22Rv1 (cell line): ENCODE results near the gene SDC4.
A peak's percentile ranks its signal among the peaks of the same experiment; 100 is the strongest.

Source experiments
- H3K27ac ChIP-seq: fragments of 450-650 bp; 2 replicates; pipeline ENCODE4 v1.5.1; 2017
- ZFX ChIP-seq: fragments of 450-650 bp; IDR thresholded peaks from 2 replicates; pipeline ENCODE4 v1.6.1; 2017; ENCODE audit warnings: antibody characterized with exemption, borderline replicate concordance
- TF ChIP-seq, protein P1 (sequence below): fragments of 450-650 bp; IDR thresholded peaks from 2 replicates; pipeline ENCODE4 v1.5.1; 2017; ENCODE audit warnings: mild to moderate bottlenecking

SDC4 gene

DNA sequence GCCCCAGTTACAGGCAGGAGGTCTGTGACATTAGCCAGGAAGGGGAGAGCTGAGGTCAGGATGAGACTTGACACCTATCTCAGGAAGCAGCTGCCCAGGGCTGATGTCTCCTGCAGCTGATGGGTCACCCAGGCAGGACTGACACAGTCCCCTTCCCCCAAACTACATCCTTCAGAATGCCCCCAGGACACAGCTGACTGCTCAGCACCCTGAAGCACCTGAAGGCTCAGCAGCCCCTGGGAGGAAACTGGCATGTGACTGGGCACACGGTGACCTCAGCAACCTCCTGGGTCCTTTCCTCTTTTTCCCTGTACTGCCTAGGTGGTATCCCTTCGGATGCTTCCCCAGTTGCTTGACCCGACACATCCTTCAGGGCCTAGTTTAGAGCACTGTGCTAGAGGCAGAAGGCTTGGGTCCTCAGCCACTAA, 1.9 kb downstream of the SDC4 start:
- peak overlapping the region; percentile 84 for H3K27ac ChIP-seq
- no peak for TF ChIP-seq ZFX
- TF ChIP-seq, protein P1, sequence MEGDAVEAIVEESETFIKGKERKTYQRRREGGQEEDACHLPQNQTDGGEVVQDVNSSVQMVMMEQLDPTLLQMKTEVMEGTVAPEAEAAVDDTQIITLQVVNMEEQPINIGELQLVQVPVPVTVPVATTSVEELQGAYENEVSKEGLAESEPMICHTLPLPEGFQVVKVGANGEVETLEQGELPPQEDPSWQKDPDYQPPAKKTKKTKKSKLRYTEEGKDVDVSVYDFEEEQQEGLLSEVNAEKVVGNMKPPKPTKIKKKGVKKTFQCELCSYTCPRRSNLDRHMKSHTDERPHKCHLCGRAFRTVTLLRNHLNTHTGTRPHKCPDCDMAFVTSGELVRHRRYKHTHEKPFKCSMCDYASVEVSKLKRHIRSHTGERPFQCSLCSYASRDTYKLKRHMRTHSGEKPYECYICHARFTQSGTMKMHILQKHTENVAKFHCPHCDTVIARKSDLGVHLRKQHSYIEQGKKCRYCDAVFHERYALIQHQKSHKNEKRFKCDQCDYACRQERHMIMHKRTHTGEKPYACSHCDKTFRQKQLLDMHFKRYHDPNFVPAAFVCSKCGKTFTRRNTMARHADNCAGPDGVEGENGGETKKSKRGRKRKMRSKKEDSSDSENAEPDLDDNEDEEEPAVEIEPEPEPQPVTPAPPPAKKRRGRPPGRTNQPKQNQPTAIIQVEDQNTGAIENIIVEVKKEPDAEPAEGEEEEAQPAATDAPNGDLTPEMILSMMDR, result no peak

DNA sequence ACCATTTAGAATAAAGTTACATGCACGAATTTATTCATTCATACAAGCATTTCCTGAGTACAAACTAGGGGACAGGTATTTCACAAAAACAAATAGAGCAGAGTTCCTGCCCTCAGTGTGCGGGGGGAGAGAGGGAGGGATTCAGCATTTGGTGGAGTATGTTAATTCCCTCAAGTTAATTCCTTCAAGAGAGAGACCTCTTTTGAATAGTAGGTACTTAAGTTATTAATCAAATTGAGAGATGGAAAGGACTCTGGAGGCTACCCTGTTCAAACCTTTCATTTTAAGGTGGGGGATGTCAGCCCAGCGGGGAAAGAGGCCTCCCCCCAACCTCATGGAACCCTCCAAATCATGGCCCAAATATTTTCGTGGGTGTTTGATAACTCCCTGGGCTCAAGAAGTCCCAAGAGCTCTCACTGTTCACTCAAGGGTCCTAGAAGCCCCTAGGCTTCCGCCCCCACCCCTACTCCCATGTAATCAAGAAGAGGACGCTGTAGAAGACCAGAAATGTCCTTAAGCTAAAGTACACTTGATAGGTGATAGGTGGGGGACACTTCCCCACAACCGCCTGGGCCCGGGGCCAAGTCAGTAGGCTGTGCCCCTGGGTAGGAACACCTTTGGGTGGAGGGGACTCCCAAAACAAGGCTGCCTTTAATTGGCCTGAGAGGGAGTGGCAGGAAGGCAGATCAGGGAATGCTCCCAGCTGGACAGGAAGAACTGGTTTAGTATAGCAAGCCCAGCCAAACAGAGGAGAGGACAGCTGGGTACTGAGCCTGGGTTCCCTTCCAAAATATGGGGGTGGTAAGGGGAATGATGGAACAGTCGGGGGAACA, 2.9 kb downstream of the SDC4 start:
- H3K27ac ChIP-seq, result peak overlapping the region; percentile 84
- TF ChIP-seq, protein P1, result no peak
- no peak for TF ChIP-seq ZFX

DNA sequence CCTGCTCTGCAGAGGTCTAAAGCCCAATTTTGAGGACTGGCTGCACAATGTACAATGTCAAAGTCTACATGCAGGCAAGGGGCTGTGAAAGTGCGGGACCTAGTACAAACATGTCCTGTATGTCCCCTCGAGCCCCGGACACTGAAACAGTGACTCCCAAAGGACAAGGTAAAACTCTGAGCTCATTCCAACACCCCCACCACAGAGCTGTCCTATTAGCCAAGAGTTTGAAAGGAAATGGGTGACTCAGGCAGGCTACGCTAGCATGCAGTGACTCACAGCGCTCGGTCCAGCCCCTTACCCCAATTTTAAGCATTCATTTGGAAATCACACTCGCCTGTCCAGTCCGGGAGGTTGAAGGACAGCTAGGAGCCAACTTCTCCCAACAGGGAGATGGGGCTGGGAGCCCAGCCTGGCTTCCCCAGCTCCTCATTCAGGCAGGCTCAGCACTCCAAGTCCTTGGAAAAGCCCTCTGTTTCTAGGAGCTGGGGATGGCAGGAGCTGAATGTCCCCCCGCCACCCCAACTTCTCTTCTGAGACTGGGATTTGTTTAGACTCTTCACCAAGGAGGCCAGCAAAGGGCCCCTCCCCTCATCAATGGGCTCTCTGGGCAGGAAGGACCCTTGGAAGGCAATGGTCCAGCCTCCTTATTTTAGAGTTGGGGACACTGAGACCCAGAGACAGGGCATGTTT, 3.9 kb downstream of the SDC4 start:
- TF ChIP-seq, protein P1, result no peak
- no peak for TF ChIP-seq ZFX
- H3K27ac ChIP-seq, result peak overlapping the region; percentile 84

DNA sequence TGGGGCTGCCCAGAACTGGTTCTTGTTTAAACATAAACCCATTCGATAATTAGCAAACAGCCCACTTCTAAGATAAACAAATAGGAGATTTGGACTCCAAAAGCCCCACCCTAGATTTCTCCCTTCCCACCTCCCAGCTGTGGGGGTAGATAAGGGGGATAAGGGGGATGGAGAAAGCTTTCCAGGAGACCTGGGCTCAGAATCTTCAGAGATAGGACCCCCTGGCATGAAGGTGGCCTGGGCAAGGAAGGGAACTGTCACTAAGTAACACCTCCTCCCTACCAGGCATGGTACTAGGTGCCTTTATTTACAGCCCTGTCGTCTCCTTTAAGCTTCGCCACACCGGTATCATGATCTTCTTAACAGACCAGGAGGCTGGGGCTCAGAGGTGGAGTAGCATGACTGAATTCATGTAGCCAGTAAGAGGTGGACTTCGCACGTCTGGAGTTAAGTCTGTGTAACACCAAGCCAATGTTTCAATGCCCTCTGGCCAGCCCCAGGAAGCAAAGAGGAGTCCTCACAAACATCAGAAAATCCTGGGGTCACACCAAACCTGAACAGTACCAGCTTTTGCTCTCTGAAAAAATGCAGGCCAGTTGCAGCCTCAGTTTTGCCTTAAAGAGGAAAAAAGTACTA, 4.6 kb downstream of the SDC4 start:
- H3K27ac ChIP-seq, result peak overlapping the region; percentile 84
- TF ChIP-seq, protein P1, result no peak
- no peak for TF ChIP-seq ZFX

DNA sequence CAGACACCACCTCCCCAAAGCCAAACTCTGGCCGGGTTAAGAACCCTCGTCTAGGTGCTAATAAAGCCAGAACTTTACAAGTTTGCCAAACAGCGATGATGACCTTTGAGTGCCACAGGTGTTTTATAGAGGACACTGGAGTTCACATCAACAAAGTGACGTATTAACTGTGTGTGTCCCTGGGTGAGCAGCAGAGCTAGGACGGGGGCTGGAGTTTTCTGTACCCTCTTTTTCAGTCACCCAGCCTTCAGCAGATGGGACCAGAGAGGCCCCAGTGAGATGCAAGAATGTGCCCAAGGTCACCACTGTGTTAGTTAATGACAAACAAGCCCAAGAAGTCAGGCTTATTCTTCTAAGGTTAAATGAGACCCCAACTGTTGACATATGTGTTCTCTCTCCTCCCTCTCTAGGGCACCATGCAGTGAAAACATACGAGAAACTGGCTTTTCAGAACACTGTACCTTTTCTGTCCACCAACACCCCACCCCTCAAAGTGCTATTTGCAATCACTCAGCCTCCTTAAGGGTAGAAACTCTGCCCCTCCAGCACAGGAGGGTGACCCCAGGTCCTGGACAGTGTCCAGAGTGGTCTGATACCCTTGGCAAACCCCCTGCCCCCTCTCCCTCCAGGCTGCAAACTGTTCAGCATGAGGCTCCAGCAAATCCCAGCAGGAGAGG, 5.2 kb downstream of the SDC4 start:
- H3K27ac ChIP-seq, result peak overlapping the region; percentile 84
- no peak for TF ChIP-seq ZFX
- TF ChIP-seq, protein P1, result no peak

DNA sequence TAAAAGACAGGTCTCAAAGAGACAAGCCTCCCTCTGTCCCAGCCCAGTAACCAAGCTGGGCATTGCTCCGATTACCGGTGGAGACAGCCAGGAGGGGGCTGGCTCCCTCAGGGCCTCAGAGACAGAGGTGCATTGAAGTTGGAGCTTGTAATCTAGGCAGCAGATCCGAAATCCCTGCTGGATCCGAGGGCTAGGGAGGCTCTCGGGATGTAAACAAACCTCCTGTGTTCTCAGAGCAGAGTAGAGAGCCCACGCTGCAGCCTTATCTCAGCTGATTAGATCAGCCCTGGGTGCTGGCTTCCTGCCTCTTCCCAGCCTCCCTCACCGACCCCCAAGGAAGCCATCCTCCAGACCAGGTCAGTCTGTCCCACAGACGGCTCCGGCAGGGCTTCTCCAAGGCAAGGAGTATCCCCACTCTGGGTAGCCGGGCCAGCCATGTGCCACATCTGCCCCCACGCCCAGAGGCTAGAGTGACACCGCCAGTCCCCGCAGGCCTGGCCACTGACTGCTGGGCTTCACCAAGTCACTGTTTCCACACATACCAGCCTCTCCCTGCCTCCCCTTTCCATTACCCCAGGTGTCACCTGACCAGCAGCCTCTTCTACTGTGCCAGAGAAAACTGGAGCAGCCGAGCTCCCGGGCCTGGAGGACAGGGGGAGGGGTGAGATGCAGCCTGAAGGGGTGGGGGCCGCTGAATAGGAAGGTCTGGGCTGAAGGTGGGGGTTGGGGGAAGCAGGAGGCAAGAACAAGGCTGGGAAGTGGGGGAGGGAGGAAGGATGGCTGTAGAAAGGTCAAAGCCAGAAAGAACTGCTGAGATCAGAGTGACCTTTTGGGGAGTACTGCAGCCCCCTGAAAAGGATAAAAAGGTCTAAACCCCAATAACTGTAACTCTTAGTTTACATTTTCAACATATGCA, 6.0 kb downstream of the SDC4 start:
- TF ChIP-seq, protein P1, result no peak
- TF ChIP-seq ZFX, result no peak
- H3K27ac ChIP-seq, result peak overlapping the region; percentile 84
